Central memory CD8-positive, alpha-beta T cell (primary cell): Measurements from ENCODE around the gene UBAC1.
"Not testable (repeated sequence)": the region's sequence is repeated elsewhere in the genome, so short reads cannot be mapped to it uniquely, and the experiment has no call there.

ENCODE experiments used
- ATAC-seq: fragments of 150-1000 bp; cut with Tn5 transposase; replicated peaks from 2 replicates; pipeline ENCODE4 v1.10.0; 2022; ENCODE audit warnings: mild to moderate bottlenecking, moderate FRiP score, moderate number of reproducible peaks; ENCODE audit not compliant: poor library complexity, severe bottlenecking; ENCODE audit errors: extremely low read depth
- DNase-seq, 2 donors: peaks; one replicate each; pipeline ENCODE4 v3.0.0; 2021; ENCODE audit warnings: low spot score in 2 of 2
- H3K27ac Mint-ChIP-seq: one replicate; pipeline ENCODE4 v1.8.0; 2022; ENCODE audit warnings: low read depth, mild to moderate bottlenecking, moderate library complexity, mixed read lengths
- H3K27me3 Mint-ChIP-seq: one replicate; pipeline ENCODE4 v1.8.0; 2022; ENCODE audit warnings: mixed read lengths
- H3K36me3 Mint-ChIP-seq: one replicate; pipeline ENCODE4 v1.8.0; 2022; ENCODE audit warnings: mild to moderate bottlenecking, moderate library complexity, mixed read lengths; ENCODE audit not compliant: insufficient read depth
- H3K4me1 Mint-ChIP-seq: one replicate; pipeline ENCODE4 v1.8.0; 2022; ENCODE audit warnings: mixed read lengths
- H3K4me3 Mint-ChIP-seq: one replicate; pipeline ENCODE4 v1.8.0; 2022; ENCODE audit warnings: mild to moderate bottlenecking, moderate library complexity, mixed read lengths
- H3K9me3 Mint-ChIP-seq: one replicate; pipeline ENCODE4 v1.8.0; 2022; ENCODE audit warnings: mixed read lengths

The UBAC1 gene

GRCh38 chr9:135957431-135957830, 3.7 kb downstream of the UBAC1 start:
- Mint-ChIP-seq H3K27me3 (no peaks in the 10 kb centered on the region), H3K9me3 (no peaks in the 10 kb centered on the region), H3K4me1 (peaks cover 28% of the 10 kb centered on the region), H3K27ac (no peak overlapping the region), H3K36me3 (peaks cover 22% of the 10 kb centered on the region), H3K4me3 (no peak overlapping the region)
- DNase-seq (no peak), ATAC-seq (no peak)

GRCh38 chr9:135956802-135957174, 4.4 kb downstream of the UBAC1 start:
- peaks cover 21% of the 10 kb centered on the region for H3K4me1 Mint-ChIP-seq
- peaks cover 24% of the 10 kb centered on the region for H3K36me3 Mint-ChIP-seq
- H3K27ac Mint-ChIP-seq: no peak overlapping the region
- no peak for DNase-seq
- no peak overlapping the region for H3K4me3 Mint-ChIP-seq
- no peak for ATAC-seq
- no peaks in the 10 kb centered on the region for H3K27me3 Mint-ChIP-seq
- no peaks in the 10 kb centered on the region for H3K9me3 Mint-ChIP-seq

GRCh38 chr9:135955934-135956801, 5.0 kb downstream of the UBAC1 start:
- Mint-ChIP-seq H3K27ac (no peak overlapping the region), H3K9me3 (no peaks in the 10 kb centered on the region), H3K27me3 (no peaks in the 10 kb centered on the region), H3K4me1 (peaks cover 15% of the 10 kb centered on the region), H3K4me3 (no peak overlapping the region), H3K36me3 (peaks cover 24% of the 10 kb centered on the region)
- no peak for ATAC-seq
- no peak for DNase-seq

- Mint-ChIP-seq H3K9me3 (no peaks in the 10 kb centered on the region), H3K27me3 (no peaks in the 10 kb centered on the region), H3K4me3 (no peak overlapping the region), H3K36me3 (peaks cover 26% of the 10 kb centered on the region), H3K4me1 (peaks cover 7% of the 10 kb centered on the region), H3K27ac (no peak overlapping the region)
- ATAC-seq: no peak
- DNase-seq: no peak
Measured at GRCh38 chr9:135952664-135953206, 8.4 kb downstream of the UBAC1 start.

GRCh38 chr9:135951889-135952663, 9.1 kb downstream of the UBAC1 start:
- Mint-ChIP-seq H3K27me3 (no peaks in the 10 kb centered on the region), H3K4me3 (no peak overlapping the region), H3K36me3 (peaks cover 32% of the 10 kb centered on the region), H3K9me3 (no peaks in the 10 kb centered on the region), H3K27ac (no peak overlapping the region), H3K4me1 (peaks cover 7% of the 10 kb centered on the region)
- DNase-seq (no peak), ATAC-seq (no peak)

- ATAC-seq, H3K27ac Mint-ChIP-seq, DNase-seq, H3K4me1 Mint-ChIP-seq, H3K9me3 Mint-ChIP-seq, H3K27me3 Mint-ChIP-seq, H3K4me3 Mint-ChIP-seq: not testable (repeated sequence)
- H3K36me3 Mint-ChIP-seq: peaks cover 36% of the 10 kb centered on the region
Measured at GRCh38 chr9:135951310-135951709, 9.9 kb downstream of the UBAC1 start.

- not testable (repeated sequence) for ATAC-seq, DNase-seq, H3K27me3 Mint-ChIP-seq, H3K27ac Mint-ChIP-seq, H3K4me1 Mint-ChIP-seq, H3K9me3 Mint-ChIP-seq, H3K4me3 Mint-ChIP-seq
- H3K36me3 Mint-ChIP-seq: peaks cover 41% of the 10 kb centered on the region
Measured at GRCh38 chr9:135950841-135951240, 10.3 kb downstream of the UBAC1 start.

GRCh38 chr9:135950135-135950682, 11.0 kb downstream of the UBAC1 start:
- H3K36me3 Mint-ChIP-seq: peaks cover 45% of the 10 kb centered on the region
- ATAC-seq: no peak
- DNase-seq: no peak
- H3K9me3 Mint-ChIP-seq: no peaks in the 10 kb centered on the region
- H3K27me3 Mint-ChIP-seq: no peaks in the 10 kb centered on the region
- no peak overlapping the region for H3K27ac Mint-ChIP-seq
- no peak overlapping the region for H3K4me3 Mint-ChIP-seq
- H3K4me1 Mint-ChIP-seq: peaks cover 7% of the 10 kb centered on the region

GRCh38 chr9:135949501-135950134, 11.6 kb downstream of the UBAC1 start:
- ATAC-seq (no peak), DNase-seq (no peak)
- peaks cover 7% of the 10 kb centered on the region for H3K4me1 Mint-ChIP-seq
- H3K36me3 Mint-ChIP-seq: peaks cover 42% of the 10 kb centered on the region
- no peak overlapping the region for H3K27ac Mint-ChIP-seq
- H3K27me3 Mint-ChIP-seq: no peaks in the 10 kb centered on the region
- H3K9me3 Mint-ChIP-seq: no peaks in the 10 kb centered on the region
- no peak overlapping the region for H3K4me3 Mint-ChIP-seq

- ATAC-seq (no peak), DNase-seq (no peak)
- no peak overlapping the region for H3K27ac Mint-ChIP-seq
- H3K9me3 Mint-ChIP-seq: no peaks in the 10 kb centered on the region
- H3K27me3 Mint-ChIP-seq: no peaks in the 10 kb centered on the region
- no peak overlapping the region for H3K4me3 Mint-ChIP-seq
- peaks cover 41% of the 10 kb centered on the region for H3K36me3 Mint-ChIP-seq
- peaks cover 11% of the 10 kb centered on the region for H3K4me1 Mint-ChIP-seq
Measured at GRCh38 chr9:135948968-135949367, 12.2 kb downstream of the UBAC1 start.

- no peak for ATAC-seq
- Mint-ChIP-seq H3K27ac (no peak overlapping the region), H3K36me3 (peaks cover 40% of the 10 kb centered on the region), H3K4me3 (no peak overlapping the region), H3K27me3 (no peaks in the 10 kb centered on the region), H3K4me1 (peaks cover 12% of the 10 kb centered on the region), H3K9me3 (no peaks in the 10 kb centered on the region)
- no peak for DNase-seq
Measured at GRCh38 chr9:135948446-135948845, 12.7 kb downstream of the UBAC1 start.

- Mint-ChIP-seq H3K4me3 (no peak overlapping the region), H3K36me3 (peaks cover 37% of the 10 kb centered on the region), H3K9me3 (no peaks in the 10 kb centered on the region), H3K27ac (no peak overlapping the region), H3K27me3 (no peaks in the 10 kb centered on the region), H3K4me1 (peaks cover 12% of the 10 kb centered on the region)
- ATAC-seq: no peak
- DNase-seq: no peak
Measured at GRCh38 chr9:135947582-135947981, 13.6 kb downstream of the UBAC1 start.
